Liver (tissue), 9 donors: ENCODE results near the gene THBS3. TPM values are rescaled to one million over a fixed set of nuclear protein-coding genes. Genes with fewer than 3 reads are reported as not detected.

Experiments
- DNase-seq: peaks from one replicate; pipeline ENCODE4 v3.0.0-alpha.2; 2017; ENCODE audit warnings: low spot score
- H3K27ac ChIP-seq, 2 donors: one replicate each; pipeline ENCODE4 v1.7.0; 2013; ENCODE audit warnings: inconsistent platforms in 2 of 2, low read length in 2 of 2, control low read depth in 1 of 2, low read depth in 1 of 2, mild to moderate bottlenecking in 1 of 2
- H3K27me3 ChIP-seq, 4 donors: one replicate each; pipeline versions ENCODE4 v1.6.1 to v1.7.0; 2013; ENCODE audit warnings: low read length in 3 of 4, inconsistent platforms in 1 of 4, mild to moderate bottlenecking in 1 of 4, moderate library complexity in 1 of 4; ENCODE audit not compliant: control insufficient read depth in 4 of 4, insufficient read depth in 4 of 4
- H3K36me3 ChIP-seq, 4 donors: one replicate each; pipeline versions ENCODE4 v1.6.1 to v1.7.0; 2013; ENCODE audit warnings: low read length in 3 of 4, mild to moderate bottlenecking in 3 of 4, low read depth in 1 of 4, moderate library complexity in 1 of 4; ENCODE audit not compliant: control insufficient read depth in 4 of 4, insufficient read depth in 3 of 4
- H3K4me1 ChIP-seq, 4 donors: one replicate each; pipeline versions ENCODE4 v1.6.1 to v1.7.0; 2013; ENCODE audit warnings: low read length in 3 of 4, mild to moderate bottlenecking in 3 of 4, moderate library complexity in 1 of 4; ENCODE audit not compliant: control insufficient read depth in 4 of 4, insufficient read depth in 4 of 4
- H3K4me3 ChIP-seq, 3 donors: one replicate each; pipeline versions ENCODE4 v1.6.1 to v1.7.0; 2013; ENCODE audit warnings: low read length in 3 of 3, control low read depth in 1 of 3, low read depth in 1 of 3, mild to moderate bottlenecking in 1 of 3
- H3K9ac ChIP-seq, 2 donors: one replicate each; pipeline ENCODE4 v1.7.0; 2013; ENCODE audit warnings: low read length in 2 of 2, mild to moderate bottlenecking in 2 of 2, moderate library complexity in 2 of 2, control low read depth in 1 of 2, low read depth in 1 of 2
- H3K9me3 ChIP-seq, 4 donors: one replicate each; pipeline versions ENCODE4 v1.6.1 to v1.7.0; 2013; ENCODE audit warnings: low read length in 3 of 4; ENCODE audit not compliant: control insufficient read depth in 4 of 4
- EGR1 ChIP-seq, 2 donors: IDR thresholded peaks; 2 replicates each; pipeline ENCODE4 v1.6.1; 2016 to 2018; ENCODE audit warnings: antibody characterized with exemption in 2 of 2, low read depth in 2 of 2
- FOXA1 ChIP-seq: IDR thresholded peaks from 2 replicates; pipeline ENCODE4 v1.6.1; 2016; ENCODE audit warnings: antibody characterized with exemption
- FOXA2 ChIP-seq: IDR thresholded peaks from 2 replicates; pipeline ENCODE4 v1.6.1; 2016; ENCODE audit warnings: antibody characterized with exemption
- GABPA ChIP-seq, 2 donors: IDR thresholded peaks in 1 of 2; conservative IDR thresholded peaks in 1 of 2; 2 replicates each; pipeline ENCODE4 v1.6.1; 2016; ENCODE audit warnings: antibody characterized with exemption in 2 of 2, mild to moderate bottlenecking in 1 of 2, moderate library complexity in 1 of 2
- HNF4A ChIP-seq, 2 donors: conservative IDR thresholded peaks; 2 replicates each; pipeline ENCODE4 v1.6.1; 2016; ENCODE audit warnings: antibody characterized with exemption in 2 of 2, mild to moderate bottlenecking in 2 of 2
- HNF4G ChIP-seq: IDR thresholded peaks from 2 replicates; pipeline ENCODE4 v1.6.1; 2016; ENCODE audit warnings: antibody characterized with exemption
- JUND ChIP-seq, 2 donors: IDR thresholded peaks; 2 replicates each; pipeline ENCODE4 v1.6.1; 2016; ENCODE audit warnings: antibody characterized with exemption in 2 of 2
- MAX ChIP-seq: IDR thresholded peaks from 2 replicates; pipeline ENCODE4 v1.6.1; 2016; ENCODE audit warnings: antibody characterized with exemption
- NR2F2 ChIP-seq: IDR thresholded peaks from 2 replicates; pipeline ENCODE4 v1.6.1; 2016; ENCODE audit warnings: antibody characterized with exemption
- RAD21 ChIP-seq, 2 donors: IDR thresholded peaks; 2 replicates each; pipeline ENCODE4 v1.6.1; 2016; ENCODE audit warnings: antibody characterized with exemption in 2 of 2, mild to moderate bottlenecking in 2 of 2
- REST ChIP-seq: IDR thresholded peaks from 2 replicates; pipeline ENCODE4 v1.6.1; 2016; ENCODE audit warnings: antibody characterized with exemption, mild to moderate bottlenecking
- RXRA ChIP-seq, 2 donors: IDR thresholded peaks; 2 replicates each; pipeline ENCODE4 v1.6.1; 2017 to 2018; ENCODE audit warnings: antibody characterized with exemption in 2 of 2, mild to moderate bottlenecking in 1 of 2
- SP1 ChIP-seq: IDR thresholded peaks from 2 replicates; pipeline ENCODE4 v1.6.1; 2018; ENCODE audit warnings: antibody characterized with exemption, mild to moderate bottlenecking
- TAF1 ChIP-seq: conservative IDR thresholded peaks from 2 replicates; pipeline ENCODE4 v1.6.1; 2016; ENCODE audit warnings: antibody characterized with exemption, mild to moderate bottlenecking
- YY1 ChIP-seq: IDR thresholded peaks from 2 replicates; pipeline ENCODE4 v1.6.1; 2016; ENCODE audit warnings: antibody characterized with exemption, mild to moderate bottlenecking
- ZBTB33 ChIP-seq: IDR thresholded peaks from 2 replicates; pipeline ENCODE4 v1.6.1; 2016; ENCODE audit warnings: antibody characterized with exemption
- WGBS: extraction: QIAGEN DNeasy Blood & Tissue Kit; methylation state at CpG from one replicate; pipeline ENCODE4 v1.1.7; 2013; 5-methylcytosine and 5-hydroxymethylcytosine counted together
- polyA plus RNA-seq, 2 donors: library from polyadenylated mRNA; stranded (reverse) in 1 of 2; unstranded in 1 of 2; fragments of 200-250 nt in 1 of 2; fragments of >200 nt in 1 of 2; fragmentation: Nextera tagmentation in 1 of 2; extraction: Ambion mirVana in 1 of 2; gene quantifications; one replicate each; pipeline versions ENCODE4 v1.2.1 to v1.2.3, GENCODE V29; 2013 to 2015
- total RNA-seq, 2 donors: library from RNA; depleted of rRNA; stranded (reverse); fragments of >200 nt; gene quantifications; one replicate each; pipeline ENCODE4 v1.2.3, GENCODE V29; 2014
- TF ChIP-seq, protein P1 (sequence below): fragments of 150-350 bp; IDR thresholded peaks from 2 replicates; pipeline ENCODE4 v1.5.1; 2017; ENCODE audit warnings: improper control_type of control experiment, low read depth, low read length; ENCODE audit not compliant: missing input control
- donor health status: healthy.
- donor health status: healthy.
- donor health status: healthy.
- donor health status: healthy.
- donor health status: healthy.

Gene THBS3
- total and polyA plus RNA-seq, 4 donors, result 3.1 to 6.9 (median 4.2) TPM

DNA sequence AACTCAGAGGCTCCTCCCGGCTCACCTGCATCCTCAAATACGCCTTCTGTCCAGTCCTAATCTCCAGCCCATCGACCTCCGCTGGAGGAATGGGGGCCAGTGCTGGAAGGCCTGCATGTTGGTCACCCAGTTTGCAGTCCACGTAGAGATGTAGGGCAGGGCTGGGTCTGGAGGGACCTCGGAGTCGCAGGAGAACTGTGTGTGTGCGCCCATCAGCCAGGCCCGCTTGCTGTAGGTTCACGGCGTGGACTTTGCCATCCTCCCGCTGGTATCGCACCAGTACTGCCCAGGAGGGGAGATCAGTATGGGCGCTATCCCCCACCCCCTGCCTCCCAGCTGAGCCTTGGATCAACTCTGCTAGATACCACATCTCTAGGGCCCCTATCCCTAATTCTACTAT lies 2.7 kb downstream of the THBS3 start:
- Histone ChIP-seq H3K9ac (no peak overlapping the region), H3K4me3 (no peak overlapping the region), H3K27ac (no peak overlapping the region), H3K4me1 (peaks cover 2 to 25% (median 22%) of the 10 kb centered on the region in 4 donors), H3K36me3 (no peaks in the 10 kb centered on the region), H3K27me3 (no peaks in the 10 kb centered on the region), H3K9me3 (no peaks in the 10 kb centered on the region)
- no peak for DNase-seq
- WGBS, result 84% methylated on average over 14 of the region's 14 CpGs
- TF ChIP-seq EGR1 (IDR thresholded peaks at IDR 0.05; ENCODE audit: low read depth in 2 of 2), result no peak
- no peak for TF ChIP-seq FOXA2
- TF ChIP-seq SP1, result no peak
- TF ChIP-seq TAF1, result no peak
- TF ChIP-seq JUND (IDR thresholded peaks at IDR 0.05), result no peak
- no peak for TF ChIP-seq GABPA (IDR thresholded peaks at IDR 0.05 in 1 of 2, conservative IDR thresholded peaks at IDR 0.05 in 1 of 2)
- no peak for TF ChIP-seq RAD21 (IDR thresholded peaks at IDR 0.05)
- TF ChIP-seq, protein P1, sequence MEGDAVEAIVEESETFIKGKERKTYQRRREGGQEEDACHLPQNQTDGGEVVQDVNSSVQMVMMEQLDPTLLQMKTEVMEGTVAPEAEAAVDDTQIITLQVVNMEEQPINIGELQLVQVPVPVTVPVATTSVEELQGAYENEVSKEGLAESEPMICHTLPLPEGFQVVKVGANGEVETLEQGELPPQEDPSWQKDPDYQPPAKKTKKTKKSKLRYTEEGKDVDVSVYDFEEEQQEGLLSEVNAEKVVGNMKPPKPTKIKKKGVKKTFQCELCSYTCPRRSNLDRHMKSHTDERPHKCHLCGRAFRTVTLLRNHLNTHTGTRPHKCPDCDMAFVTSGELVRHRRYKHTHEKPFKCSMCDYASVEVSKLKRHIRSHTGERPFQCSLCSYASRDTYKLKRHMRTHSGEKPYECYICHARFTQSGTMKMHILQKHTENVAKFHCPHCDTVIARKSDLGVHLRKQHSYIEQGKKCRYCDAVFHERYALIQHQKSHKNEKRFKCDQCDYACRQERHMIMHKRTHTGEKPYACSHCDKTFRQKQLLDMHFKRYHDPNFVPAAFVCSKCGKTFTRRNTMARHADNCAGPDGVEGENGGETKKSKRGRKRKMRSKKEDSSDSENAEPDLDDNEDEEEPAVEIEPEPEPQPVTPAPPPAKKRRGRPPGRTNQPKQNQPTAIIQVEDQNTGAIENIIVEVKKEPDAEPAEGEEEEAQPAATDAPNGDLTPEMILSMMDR, result no peak
- TF ChIP-seq MAX, result no peak
- no peak for TF ChIP-seq ZBTB33
- no peak for TF ChIP-seq RXRA (IDR thresholded peaks at IDR 0.05)
- no peak for TF ChIP-seq HNF4A (conservative IDR thresholded peaks at IDR 0.05)
- no peak for TF ChIP-seq NR2F2
- no peak for TF ChIP-seq YY1
- no peak for TF ChIP-seq REST
- no peak for TF ChIP-seq FOXA1
- no peak for TF ChIP-seq HNF4G
